Islet precursor cell (in vitro differentiated cells): ENCODE data around the gene SEMA5B.

Experiments used
- DNase-seq: peaks from one replicate; pipeline ENCODE4 v3.0.0-alpha.2; 2018

The SEMA5B gene

GRCh38 chr3:122920986-122921385 lies 106.6 kb downstream of the SEMA5B start:
- DNase-seq = no peak

GRCh38 chr3:122919291-122919610 lies 108.3 kb downstream of the SEMA5B start:
- DNase-seq = no peak

GRCh38 chr3:122918576-122919290 lies 108.8 kb downstream of the SEMA5B start:
- peak; percentile 60 for DNase-seq

GRCh38 chr3:122917412-122917811 lies 110.2 kb downstream of the SEMA5B start:
- no peak for DNase-seq

GRCh38 chr3:122916580-122916979 lies 111.0 kb downstream of the SEMA5B start:
- DNase-seq = peak; percentile 50

- no peak for DNase-seq
Observed at GRCh38 chr3:122916084-122916483, 111.5 kb downstream of the SEMA5B start.

GRCh38 chr3:122915300-122916055 lies 112.1 kb downstream of the SEMA5B start:
- peak; percentile 46 for DNase-seq

GRCh38 chr3:122913539-122914100 lies 113.9 kb downstream of the SEMA5B start:
- DNase-seq = peak; percentile 39

GRCh38 chr3:122912772-122913538 lies 114.6 kb downstream of the SEMA5B start:
- DNase-seq = peak; percentile 47

GRCh38 chr3:122911901-122912300 lies 115.7 kb downstream of the SEMA5B start:
- DNase-seq = peak; percentile 41

GRCh38 chr3:122908251-122908650 lies 119.3 kb downstream of the SEMA5B start:
- DNase-seq = peak; percentile 48

GRCh38 chr3:122907471-122907870 lies 120.1 kb downstream of the SEMA5B start:
- DNase-seq = no peak

GRCh38 chr3:122903171-122903570 lies 124.4 kb downstream of the SEMA5B start:
- peak; percentile 60 for DNase-seq

GRCh38 chr3:122902326-122902725 lies 125.2 kb downstream of the SEMA5B start:
- DNase-seq = peak; percentile 68

- DNase-seq = no peak
Observed at GRCh38 chr3:122898298-122898697, 129.3 kb downstream of the SEMA5B start.

- DNase-seq = peak; percentile 80
Observed at GRCh38 chr3:122893754-122894668, 133.6 kb downstream of the SEMA5B start.

- peak; percentile 72 for DNase-seq
Observed at GRCh38 chr3:122893282-122893681, 134.3 kb downstream of the SEMA5B start.

- no peak for DNase-seq
Observed at GRCh38 chr3:122892118-122892960, 135.2 kb downstream of the SEMA5B start.

- no peak for DNase-seq
Observed at GRCh38 chr3:122890720-122891220, 136.8 kb downstream of the SEMA5B start.

- peak; percentile 94 for DNase-seq
Observed at GRCh38 chr3:122890077-122890719, 137.4 kb downstream of the SEMA5B start.
